ENCODE measurements around the gene IZUMO1.

DNA sequence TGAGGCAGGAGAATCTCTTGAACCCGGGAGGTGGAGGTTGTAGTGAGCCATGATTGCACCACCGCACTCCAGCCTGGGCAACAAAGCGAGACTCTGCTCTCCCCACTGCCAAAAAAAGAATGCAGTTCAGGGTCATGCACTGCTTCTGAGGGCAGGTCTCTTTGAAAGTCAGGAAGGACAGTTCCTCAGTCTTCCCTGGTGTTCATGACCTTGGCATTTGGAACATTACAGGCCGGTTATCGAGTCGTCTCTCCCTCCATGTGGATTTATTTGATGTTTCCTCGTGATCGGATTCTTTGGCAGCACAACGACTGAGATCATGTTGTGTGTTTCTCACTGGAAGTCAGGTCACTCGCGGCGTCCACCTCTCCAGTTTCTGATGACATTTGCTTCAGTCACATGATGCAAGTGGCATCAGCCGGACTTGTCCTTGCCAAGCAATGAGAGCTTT, 25.8 kb upstream of the IZUMO1 start:
- TF ChIP-seq POLR2A (IDR thresholded peaks at IDR 0.05) (no peak), POLR2AphosphoS5 (IDR thresholded peaks at IDR 0.05) (no peak)
- TF ChIP-seq, protein P1, sequence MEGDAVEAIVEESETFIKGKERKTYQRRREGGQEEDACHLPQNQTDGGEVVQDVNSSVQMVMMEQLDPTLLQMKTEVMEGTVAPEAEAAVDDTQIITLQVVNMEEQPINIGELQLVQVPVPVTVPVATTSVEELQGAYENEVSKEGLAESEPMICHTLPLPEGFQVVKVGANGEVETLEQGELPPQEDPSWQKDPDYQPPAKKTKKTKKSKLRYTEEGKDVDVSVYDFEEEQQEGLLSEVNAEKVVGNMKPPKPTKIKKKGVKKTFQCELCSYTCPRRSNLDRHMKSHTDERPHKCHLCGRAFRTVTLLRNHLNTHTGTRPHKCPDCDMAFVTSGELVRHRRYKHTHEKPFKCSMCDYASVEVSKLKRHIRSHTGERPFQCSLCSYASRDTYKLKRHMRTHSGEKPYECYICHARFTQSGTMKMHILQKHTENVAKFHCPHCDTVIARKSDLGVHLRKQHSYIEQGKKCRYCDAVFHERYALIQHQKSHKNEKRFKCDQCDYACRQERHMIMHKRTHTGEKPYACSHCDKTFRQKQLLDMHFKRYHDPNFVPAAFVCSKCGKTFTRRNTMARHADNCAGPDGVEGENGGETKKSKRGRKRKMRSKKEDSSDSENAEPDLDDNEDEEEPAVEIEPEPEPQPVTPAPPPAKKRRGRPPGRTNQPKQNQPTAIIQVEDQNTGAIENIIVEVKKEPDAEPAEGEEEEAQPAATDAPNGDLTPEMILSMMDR (IDR thresholded peaks at IDR 0.05 in 8 of 11, conservative IDR thresholded peaks at IDR 0.05 in 3 of 11), result no peak
